Activated T-helper 1 cell treated with anti-CD3 and anti-CD28 coated beads, Interleukin-12 subunit alpha, Interleukin-12 subunit beta, Interleukin-2, Interleukin-4 antibody, amounts not matched to agents 30 ng/mL and 10 ng/mL and 1 ng/mL, durations not matched to agents 14 hours and 24 hours and 36 hours (primary cell): ENCODE data around the gene PITRM1. TPM values are rescaled to one million over a fixed set of nuclear protein-coding genes. Genes with fewer than 3 reads are reported as not detected.

Experiments used
- DNase-seq: peaks from one replicate; pipeline ENCODE4 v3.0.0; 2021; ENCODE audit warnings: low spot score
- H3K27ac Mint-ChIP-seq: one replicate; pipeline ENCODE4 v1.8.0; 2021; ENCODE audit warnings: mild to moderate bottlenecking, mixed read lengths
- H3K27me3 Mint-ChIP-seq: one replicate; pipeline ENCODE4 v1.8.0; 2022; ENCODE audit warnings: mild to moderate bottlenecking, moderate library complexity, mixed read lengths; ENCODE audit not compliant: insufficient read depth
- H3K36me3 Mint-ChIP-seq: one replicate; pipeline ENCODE4 v1.8.0; 2021; ENCODE audit warnings: low read depth, mixed read lengths
- H3K4me1 Mint-ChIP-seq: one replicate; pipeline ENCODE4 v1.8.0; 2021; ENCODE audit warnings: low read depth, mixed read lengths
- H3K4me3 Mint-ChIP-seq: one replicate; pipeline ENCODE4 v1.8.0; 2021; ENCODE audit warnings: mild to moderate bottlenecking, moderate library complexity, mixed read lengths
- H3K9me3 Mint-ChIP-seq: one replicate; pipeline ENCODE4 v1.8.0; 2021; ENCODE audit warnings: mixed read lengths
- intact Hi-C: fragments of 100-400 bp; cut with micrococcal nuclease; formaldehyde crosslinking; loops from one replicate; pipeline ENCODE4 v1.15.1; 2024
- total RNA-seq: library from RNA; stranded (reverse); gene quantifications from 2 replicates; pipeline ENCODE4 v1.2.3, GENCODE V29; 2022

PITRM1 gene
- total RNA-seq, 1 donor from 2014 or later = 76.3 TPM

GRCh38 chr10:3139216-3139910 is 33.2 kb downstream of the PITRM1 start:
- DNase-seq = no peak
- no peak overlapping the region for H3K4me3 Mint-ChIP-seq
- H3K27ac Mint-ChIP-seq = no peak overlapping the region
- H3K27me3 Mint-ChIP-seq = no peaks in the 10 kb centered on the region
- intact Hi-C loops = no loop called here
- peaks cover 61% of the 10 kb centered on the region for H3K36me3 Mint-ChIP-seq
- no peaks in the 10 kb centered on the region for H3K4me1 Mint-ChIP-seq
- no peaks in the 10 kb centered on the region for H3K9me3 Mint-ChIP-seq

DNA sequence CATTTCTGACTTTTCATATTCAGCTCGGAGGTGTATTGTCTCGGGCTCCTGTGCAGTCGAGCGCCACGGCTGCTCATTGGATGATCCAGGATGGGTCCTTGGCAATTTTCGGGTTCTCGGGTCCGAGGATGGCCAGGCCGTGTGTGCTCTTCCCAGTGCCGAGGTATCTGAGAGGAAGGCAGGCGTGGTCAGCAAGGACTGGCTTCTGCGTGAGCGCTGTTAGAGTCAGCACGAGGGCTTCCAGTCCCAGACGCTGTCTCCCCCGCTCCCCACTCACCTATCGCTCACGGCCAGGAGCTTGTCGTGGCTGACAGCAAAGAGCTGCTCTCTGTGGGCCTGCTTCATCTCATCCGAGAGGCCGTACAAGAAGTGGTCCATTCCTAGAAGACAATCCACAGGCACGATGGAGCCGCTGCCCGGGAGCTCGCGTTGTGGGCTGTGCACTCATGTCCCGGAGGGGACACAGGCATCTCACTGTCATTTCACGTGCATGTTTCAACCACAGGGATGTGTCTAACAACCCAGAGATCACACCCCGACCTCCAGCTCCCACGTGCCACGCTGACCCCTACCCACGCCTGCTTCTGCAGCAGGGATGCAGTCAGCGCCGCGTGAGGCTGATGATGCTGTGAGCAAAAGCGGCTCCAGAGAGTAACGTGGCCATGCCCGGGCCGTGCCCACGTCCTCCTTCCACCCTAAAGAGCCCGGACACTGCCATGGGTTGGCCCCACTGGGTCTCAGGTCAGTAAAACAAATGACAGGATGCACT is 34.4 kb downstream of the PITRM1 start:
- no peaks in the 10 kb centered on the region for H3K4me1 Mint-ChIP-seq
- H3K4me3 Mint-ChIP-seq = no peak overlapping the region
- H3K36me3 Mint-ChIP-seq = peaks cover 58% of the 10 kb centered on the region
- no peak overlapping the region for H3K27ac Mint-ChIP-seq
- intact Hi-C loops = no loop called here
- no peaks in the 10 kb centered on the region for H3K27me3 Mint-ChIP-seq
- DNase-seq = no peak
- H3K9me3 Mint-ChIP-seq = no peaks in the 10 kb centered on the region

DNA sequence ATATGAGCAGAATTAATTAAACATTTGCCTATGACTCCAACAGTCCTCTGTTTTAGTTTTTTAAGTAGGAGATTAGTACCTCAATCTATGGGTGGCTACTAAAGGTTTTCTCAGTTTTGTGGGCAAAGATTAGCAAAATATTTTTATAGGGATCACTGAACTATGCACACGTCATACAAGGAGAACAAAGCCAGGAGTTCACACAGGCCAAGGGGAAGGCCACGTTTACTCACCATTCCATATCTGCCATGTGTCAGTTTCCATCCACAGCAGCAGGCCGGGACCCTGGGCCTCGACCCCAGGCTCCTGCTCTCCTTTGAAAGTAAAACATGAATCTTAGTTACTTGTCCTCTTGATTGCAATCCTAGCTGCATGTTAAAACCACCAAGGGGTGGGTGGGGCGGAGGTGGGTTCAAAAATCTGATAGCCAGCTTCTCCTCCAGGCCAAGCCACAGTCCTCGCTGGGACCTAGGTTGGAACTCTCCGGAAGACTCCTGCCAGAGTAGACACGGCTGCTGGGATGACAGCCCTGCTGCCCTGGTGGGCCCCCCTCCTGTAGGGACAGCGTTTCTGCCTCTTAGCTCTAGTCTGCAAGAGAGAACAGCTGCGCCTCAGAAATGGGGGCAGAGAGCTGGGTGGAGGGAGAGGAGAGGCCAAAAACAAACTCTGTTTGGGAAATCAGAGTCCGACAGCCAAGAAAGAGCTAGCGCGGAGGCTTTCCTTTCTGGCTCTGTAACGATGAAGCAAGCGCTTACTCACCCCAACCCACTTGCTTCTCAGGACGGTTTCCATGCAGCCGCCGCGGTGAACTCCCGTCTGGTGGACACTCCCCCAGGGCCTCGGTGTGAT is 35.6 kb downstream of the PITRM1 start:
- no peaks in the 10 kb centered on the region for H3K9me3 Mint-ChIP-seq
- H3K27me3 Mint-ChIP-seq = no peaks in the 10 kb centered on the region
- intact Hi-C loops = no loop called here

GRCh38 chr10:3136336-3136735 is 36.2 kb downstream of the PITRM1 start:
- H3K36me3 Mint-ChIP-seq = peaks cover 66% of the 10 kb centered on the region
- no peaks in the 10 kb centered on the region for H3K9me3 Mint-ChIP-seq
- no peak overlapping the region for H3K4me3 Mint-ChIP-seq
- H3K27ac Mint-ChIP-seq = no peak overlapping the region
- no peak for DNase-seq
- H3K27me3 Mint-ChIP-seq = no peaks in the 10 kb centered on the region
- intact Hi-C loops = no loop called here
- no peaks in the 10 kb centered on the region for H3K4me1 Mint-ChIP-seq

More for the DNA sequence above, 35.6 kb downstream of the PITRM1 start:
- Mint-ChIP-seq H3K36me3 (peaks cover 63% of the 10 kb centered on the region), H3K27ac (no peak overlapping the region), H3K4me1 (no peaks in the 10 kb centered on the region), H3K4me3 (no peak overlapping the region)
- no peak for DNase-seq

DNA sequence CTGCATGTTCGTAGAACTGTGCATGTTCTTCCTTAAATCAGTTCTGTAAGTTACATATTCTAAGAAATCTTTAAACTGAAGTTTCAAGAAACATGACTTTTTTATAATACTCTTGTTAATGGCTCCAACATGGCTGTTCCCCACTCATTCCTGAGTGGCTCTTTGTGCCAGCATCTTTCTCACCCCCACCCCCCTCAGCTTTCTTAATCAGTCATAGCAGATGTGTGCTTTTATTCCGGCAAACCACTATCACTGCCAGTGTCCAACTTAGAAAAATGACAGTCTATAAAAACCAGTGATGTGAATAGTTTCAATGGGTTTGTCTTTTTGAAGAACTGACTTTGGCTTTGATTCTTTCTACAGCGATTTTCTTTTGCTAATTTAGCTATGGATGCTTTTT is 37.6 kb downstream of the PITRM1 start:
- Mint-ChIP-seq H3K27me3 (no peaks in the 10 kb centered on the region), H3K9me3 (no peaks in the 10 kb centered on the region), H3K27ac (no peak overlapping the region), H3K36me3 (peaks cover 60% of the 10 kb centered on the region), H3K4me3 (no peak overlapping the region), H3K4me1 (no peaks in the 10 kb centered on the region)
- intact Hi-C loops = no loop called here
- no peak for DNase-seq

DNA sequence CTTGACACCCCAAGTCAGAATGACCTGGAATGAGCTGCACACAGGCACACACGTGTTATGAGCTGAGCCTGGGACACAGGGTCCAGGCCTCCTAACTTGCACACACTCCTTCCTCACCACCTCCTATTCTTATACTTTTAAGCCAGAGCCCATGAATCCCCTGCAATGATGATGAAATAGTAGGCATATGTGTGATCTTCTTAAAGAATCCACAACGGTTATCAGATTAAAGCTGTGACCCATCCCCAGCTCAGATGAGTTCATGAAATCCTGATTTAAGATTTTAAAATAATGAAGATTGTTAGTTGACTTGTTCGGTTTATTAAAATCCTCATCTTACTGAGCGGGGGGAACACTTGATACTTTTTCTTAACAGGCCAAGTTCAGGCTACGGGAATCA is 38.6 kb downstream of the PITRM1 start:
- Mint-ChIP-seq H3K4me1 (no peaks in the 10 kb centered on the region), H3K4me3 (no peak overlapping the region), H3K27me3 (no peaks in the 10 kb centered on the region), H3K36me3 (peaks cover 62% of the 10 kb centered on the region), H3K9me3 (no peaks in the 10 kb centered on the region), H3K27ac (no peak overlapping the region)
- no peak for DNase-seq
- intact Hi-C loops = no loop called here

DNA sequence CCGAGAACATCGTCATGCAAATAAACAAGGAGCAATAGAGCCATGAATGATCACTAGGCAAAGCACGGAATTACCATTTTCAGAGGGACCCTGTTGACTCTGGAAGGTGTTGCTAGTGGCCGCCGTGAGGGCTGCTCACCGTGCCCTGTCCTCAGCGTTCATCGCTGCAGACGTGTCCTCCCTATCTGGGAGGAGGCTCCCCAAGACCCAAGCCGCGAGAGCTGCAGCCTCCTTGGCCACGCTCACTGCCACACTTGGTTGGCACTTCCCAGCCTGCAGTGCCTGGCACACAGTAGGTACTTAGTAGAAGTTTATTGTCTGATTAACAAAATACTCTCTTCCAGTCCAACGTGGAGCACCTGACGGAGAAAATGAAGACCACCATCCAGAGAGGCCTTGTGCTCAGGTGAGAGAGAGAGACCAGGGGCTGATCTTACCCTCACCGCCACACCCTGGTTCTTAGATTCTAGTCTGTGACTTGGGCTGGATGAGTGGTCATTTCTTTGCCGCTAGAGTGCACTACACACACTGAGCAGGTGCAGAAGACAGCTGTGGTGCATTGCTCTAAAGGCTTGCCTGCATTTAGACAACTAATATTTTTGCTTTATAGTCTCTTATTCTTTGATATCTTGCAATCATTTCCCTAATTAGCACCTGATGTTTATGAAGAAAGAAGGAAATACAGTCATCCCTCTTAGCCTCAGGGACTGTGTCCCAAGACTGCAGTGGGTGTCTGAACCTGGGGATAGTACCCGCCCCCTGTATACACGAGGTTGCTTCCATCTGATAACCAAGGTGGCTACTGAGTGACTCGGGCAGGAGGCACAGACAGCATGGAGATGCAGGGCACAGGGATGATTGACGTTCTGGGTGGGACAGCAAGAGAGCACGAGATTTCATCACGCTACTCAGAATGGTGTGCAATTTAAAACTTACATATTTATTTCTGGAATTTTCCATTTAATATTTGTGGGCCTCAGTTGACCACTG is 40.3 kb downstream of the PITRM1 start:
- no peak overlapping the region for H3K4me3 Mint-ChIP-seq
- no peaks in the 10 kb centered on the region for H3K27me3 Mint-ChIP-seq
- no peaks in the 10 kb centered on the region for H3K4me1 Mint-ChIP-seq
- H3K36me3 Mint-ChIP-seq = peaks cover 56% of the 10 kb centered on the region
- intact Hi-C loops = no loop called here
- H3K9me3 Mint-ChIP-seq = no peaks in the 10 kb centered on the region
- H3K27ac Mint-ChIP-seq = no peak overlapping the region
- DNase-seq = no peak

GRCh38 chr10:3131098-3131497 is 41.5 kb downstream of the PITRM1 start:
- Mint-ChIP-seq H3K4me1 (no peaks in the 10 kb centered on the region), H3K27ac (no peak overlapping the region), H3K27me3 (no peaks in the 10 kb centered on the region), H3K9me3 (no peaks in the 10 kb centered on the region), H3K4me3 (no peak overlapping the region), H3K36me3 (peaks cover 52% of the 10 kb centered on the region)
- DNase-seq = no peak
- intact Hi-C loops = no loop called here

- H3K4me1 Mint-ChIP-seq = no peaks in the 10 kb centered on the region
- peaks cover 51% of the 10 kb centered on the region for H3K36me3 Mint-ChIP-seq
- H3K9me3 Mint-ChIP-seq = no peaks in the 10 kb centered on the region
- no peak for DNase-seq
- no peak overlapping the region for H3K27ac Mint-ChIP-seq
- H3K4me3 Mint-ChIP-seq = no peak overlapping the region
- intact Hi-C loops = no loop called here
- no peaks in the 10 kb centered on the region for H3K27me3 Mint-ChIP-seq
Measured at GRCh38 chr10:3129581-3130340, 42.8 kb downstream of the PITRM1 start.

DNA sequence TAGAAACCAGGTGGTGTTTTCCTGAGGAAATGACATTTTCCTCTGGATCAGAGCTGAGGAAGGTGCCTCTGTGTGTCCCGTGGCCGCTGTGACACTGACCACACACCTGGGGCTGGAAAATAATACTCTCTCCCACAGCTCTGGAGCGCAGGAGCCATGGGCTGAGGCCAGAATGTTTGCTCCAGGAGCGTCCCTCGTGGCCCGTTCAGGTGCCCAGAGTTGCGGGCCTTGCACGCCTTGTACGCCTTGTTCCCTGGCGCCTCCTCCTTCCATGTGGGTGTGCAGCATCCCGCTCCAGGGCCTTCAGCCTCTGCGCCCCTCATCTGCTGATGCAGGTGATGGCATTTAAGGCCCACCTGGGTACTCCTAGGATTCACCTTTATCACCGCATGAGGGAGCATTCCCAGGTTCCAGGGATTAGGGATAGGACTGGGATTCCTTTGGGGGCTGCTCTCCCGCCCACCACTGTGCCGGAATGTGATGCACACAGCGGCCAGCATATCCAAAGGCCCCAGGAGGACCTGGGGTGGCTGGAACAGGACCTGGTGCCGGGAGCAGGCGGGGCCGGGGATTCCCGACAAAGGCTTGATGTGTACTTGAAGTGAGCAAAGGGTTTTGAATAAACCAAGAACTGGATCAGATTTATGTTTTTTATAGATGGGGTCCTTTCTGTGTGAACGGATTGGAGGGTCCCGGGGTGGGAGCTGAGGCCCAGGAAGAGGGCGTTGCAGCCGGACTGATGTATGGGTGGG is 44.0 kb downstream of the PITRM1 start:
- H3K27ac Mint-ChIP-seq = no peak overlapping the region
- H3K4me1 Mint-ChIP-seq = no peaks in the 10 kb centered on the region
- no peak for DNase-seq
- H3K27me3 Mint-ChIP-seq = no peaks in the 10 kb centered on the region
- H3K4me3 Mint-ChIP-seq = no peak overlapping the region
- intact Hi-C loops = no loop called here
- H3K9me3 Mint-ChIP-seq = no peaks in the 10 kb centered on the region
- H3K36me3 Mint-ChIP-seq = peaks cover 44% of the 10 kb centered on the region

DNA sequence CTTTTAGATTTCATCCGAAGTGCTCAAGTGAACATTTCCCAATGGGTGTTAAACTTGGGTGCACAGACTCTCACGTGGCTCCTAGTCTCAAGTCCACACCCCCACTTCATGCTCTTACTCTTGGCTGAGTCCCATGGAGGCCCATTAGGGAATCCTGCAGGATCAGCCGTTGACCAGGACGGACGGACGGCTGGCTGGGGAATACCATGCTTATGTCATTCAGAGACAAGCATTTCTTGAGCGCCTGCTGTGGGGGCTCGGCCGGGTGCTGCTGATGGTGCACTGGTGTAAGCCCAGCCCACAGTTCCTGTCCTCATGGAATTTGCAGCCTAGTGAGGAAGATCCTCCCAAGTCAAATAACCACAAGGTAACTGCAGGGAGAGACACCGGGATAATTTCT is 44.7 kb downstream of the PITRM1 start:
- Mint-ChIP-seq H3K4me1 (no peaks in the 10 kb centered on the region), H3K36me3 (peaks cover 44% of the 10 kb centered on the region), H3K27me3 (no peaks in the 10 kb centered on the region), H3K4me3 (no peak overlapping the region), H3K27ac (no peak overlapping the region), H3K9me3 (no peaks in the 10 kb centered on the region)
- intact Hi-C loops = no loop called here
- DNase-seq = no peak
